NK-92 (cell line): ENCODE measurements around the gene MICALL1.

Experiments used
- DNase-seq: peaks from one replicate; lab custom pipeline; 2025; ENCODE audit not compliant: unreplicated experiment; lab: John Stamatoyannopoulos, UW

The MICALL1 gene

GRCh38 chr22:37905534-37906363 lies at the start of gene MICALL1:
TSS of gene MICALL1 (plus strand) at chr22:37906297. CDS start at chr22:37906423, 126 bp downstream.
- DNase-seq = no peak

- no peak for DNase-seq
These were observed 45.2 kb upstream of the MICALL1 start for GRCh38 chr22:37860796-37861421.

GRCh38 chr22:37862570-37863325 lies 43.3 kb upstream of the MICALL1 start:
- DNase-seq = no peak

GRCh38 chr22:37865510-37865909 lies 40.6 kb upstream of the MICALL1 start:
- no peak for DNase-seq

DNA sequence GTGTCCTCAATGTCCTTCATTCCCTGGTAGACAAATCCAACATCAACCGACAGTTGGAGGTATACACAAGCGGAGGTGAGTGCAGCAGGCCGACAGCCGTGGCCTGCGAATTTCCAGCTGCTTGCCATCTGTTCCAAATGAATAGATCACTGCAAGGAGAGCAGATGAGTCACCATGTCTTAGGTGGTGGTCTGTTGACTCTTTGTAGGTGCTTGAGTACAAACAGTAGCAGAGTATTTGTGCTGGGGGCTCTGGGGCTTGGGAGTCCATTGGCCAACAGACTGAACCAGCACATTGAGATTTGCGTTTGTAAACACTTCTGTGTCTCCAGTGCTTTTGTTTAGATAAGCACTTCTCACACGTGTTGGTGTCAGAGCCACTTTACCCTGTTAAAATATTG lies 35.8 kb upstream of the MICALL1 start:
- DNase-seq = no peak

GRCh38 chr22:37880668-37881440 lies 25.2 kb upstream of the MICALL1 start:
- DNase-seq = no peak

DNA sequence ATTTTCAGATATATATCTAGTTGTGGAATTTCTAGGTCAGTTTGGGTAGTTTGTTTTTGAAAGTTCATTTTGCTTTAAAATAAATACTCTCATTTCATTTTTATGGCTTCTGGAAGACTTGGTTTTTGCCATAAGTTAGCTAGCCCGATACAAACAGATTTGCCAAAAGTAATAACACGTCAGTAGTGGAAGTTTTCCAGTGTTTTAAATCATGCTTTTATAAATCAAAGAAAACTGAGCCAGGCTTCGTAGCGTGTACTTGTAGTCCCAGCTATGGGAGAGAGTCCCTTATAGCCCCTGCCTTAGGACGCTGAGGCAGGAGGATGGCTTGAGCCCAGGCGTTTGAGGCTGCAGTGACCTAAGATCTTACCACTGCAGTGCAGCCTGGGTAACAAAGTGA lies 21.7 kb upstream of the MICALL1 start:
- no peak for DNase-seq

GRCh38 chr22:37887584-37888378 lies 18.3 kb upstream of the MICALL1 start:
- DNase-seq = no peak

DNA sequence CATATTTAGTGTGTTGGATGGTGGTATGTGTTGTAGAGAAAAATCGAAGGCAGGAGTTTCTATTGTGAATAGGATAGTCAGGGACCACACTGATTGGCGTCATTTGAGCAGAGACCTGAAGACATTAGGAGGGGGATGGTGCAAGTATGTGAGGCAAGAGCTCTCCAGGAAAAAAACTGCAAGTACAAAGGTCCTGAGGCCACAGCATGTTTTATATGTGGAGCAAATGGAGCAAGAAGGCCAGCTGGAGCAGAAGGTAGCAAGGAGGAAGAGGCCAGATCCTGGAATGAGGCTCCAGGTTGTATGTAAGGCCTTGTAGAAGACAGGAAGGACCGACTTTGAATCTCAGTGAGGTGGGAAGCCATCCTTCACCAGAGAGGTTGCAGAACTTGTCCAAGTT lies 14.2 kb upstream of the MICALL1 start:
- no peak for DNase-seq

- no peak for DNase-seq
These were observed 13.3 kb upstream of the MICALL1 start for GRCh38 chr22:37892566-37893335.

DNA sequence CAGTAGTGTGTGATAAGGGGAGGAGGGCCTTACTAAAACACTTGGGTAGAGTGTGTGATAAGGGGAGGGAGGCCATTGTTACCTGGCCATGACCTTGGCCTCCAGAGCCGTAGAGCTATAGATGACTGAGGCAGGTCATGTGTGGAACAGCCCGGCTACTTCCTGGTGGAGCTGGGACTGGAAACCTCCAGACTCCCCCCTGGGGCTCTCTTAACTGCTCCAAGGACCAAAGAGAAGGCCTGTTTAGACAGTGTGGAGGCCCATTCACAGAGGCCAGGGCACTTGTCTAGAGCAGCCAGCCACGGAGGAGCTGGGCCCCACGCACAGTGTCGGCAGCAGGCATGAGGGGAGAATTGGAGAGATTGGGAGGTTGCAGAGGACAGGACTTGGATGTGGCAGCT lies 12.5 kb upstream of the MICALL1 start:
- DNase-seq = no peak

DNA sequence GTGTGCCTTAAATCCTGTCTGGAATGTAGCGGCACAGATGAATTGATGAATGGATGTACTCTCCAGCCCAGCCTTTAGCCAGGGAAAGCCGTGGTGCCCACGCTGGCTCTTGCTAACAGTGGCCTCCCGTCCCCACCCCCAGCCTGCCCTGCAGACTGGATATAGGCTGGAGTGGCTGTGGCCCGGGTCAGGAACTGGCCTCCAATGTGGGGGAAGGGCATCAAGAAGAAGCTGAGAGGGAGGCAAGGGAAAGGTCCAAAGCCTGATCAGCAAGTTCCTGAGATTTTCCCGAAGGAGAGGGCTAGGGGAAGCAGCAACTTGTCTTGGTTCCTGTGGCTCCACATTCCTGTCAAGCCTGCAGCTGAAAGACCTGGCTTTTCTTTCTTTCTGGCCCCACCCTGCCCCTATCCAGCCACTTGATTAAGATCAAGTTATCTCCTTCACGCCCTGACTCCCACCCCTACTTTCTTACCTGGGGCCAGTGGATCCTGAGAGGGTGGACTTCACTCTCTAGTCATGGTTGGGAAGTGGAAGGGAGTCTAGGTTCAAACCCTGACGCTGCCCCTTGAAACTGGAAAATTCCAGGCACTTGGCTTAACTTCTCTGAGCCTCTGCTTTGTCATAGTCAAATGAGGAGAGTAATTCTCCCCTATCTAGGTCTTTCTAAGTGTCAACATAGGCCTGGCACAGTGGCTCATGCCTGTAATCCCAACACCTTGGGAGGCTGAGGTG lies 11.0 kb upstream of the MICALL1 start:
- no peak for DNase-seq

GRCh38 chr22:37896181-37896592 lies 9.9 kb upstream of the MICALL1 start:
- no peak for DNase-seq

DNA sequence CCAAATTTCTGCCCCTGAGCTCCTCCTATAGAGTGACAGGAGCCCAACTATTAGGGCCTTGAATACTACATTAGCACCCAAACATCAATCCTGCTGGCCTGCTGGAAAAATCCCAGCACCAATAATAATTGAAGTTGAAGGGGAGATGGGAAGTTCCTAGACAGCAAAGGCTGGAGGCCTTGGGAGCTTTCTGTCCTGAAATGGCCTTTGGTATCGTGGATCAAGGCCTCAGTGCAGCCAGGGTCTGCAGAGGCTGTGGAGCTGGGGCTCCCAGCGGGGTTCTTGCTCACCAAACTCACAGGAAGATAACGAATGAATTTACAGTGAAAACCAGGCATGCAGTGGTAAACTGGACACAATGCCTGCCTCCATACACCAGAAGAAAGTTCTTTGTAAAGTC lies 9.2 kb upstream of the MICALL1 start:
- DNase-seq = no peak

DNA sequence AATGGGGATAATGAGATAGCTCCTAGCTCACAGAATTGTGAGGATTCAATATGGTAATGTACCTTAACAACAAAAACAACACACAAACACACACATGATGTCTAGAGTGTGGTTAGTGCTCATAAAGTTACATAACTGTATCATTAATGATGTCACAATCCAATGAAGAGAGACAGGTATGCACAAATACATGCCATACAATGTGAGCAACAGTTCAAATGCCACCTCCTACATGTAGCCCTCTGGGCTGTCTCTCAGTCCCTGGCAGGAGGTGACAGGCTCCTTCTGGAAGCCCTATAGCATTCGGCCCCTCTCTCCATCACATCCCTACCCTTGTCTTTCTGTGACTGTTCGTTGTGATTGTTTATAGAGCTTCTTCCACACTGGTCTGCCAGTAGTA lies 8.3 kb upstream of the MICALL1 start:
- no peak for DNase-seq

- no peak for DNase-seq
These were observed 7.5 kb upstream of the MICALL1 start for GRCh38 chr22:37898441-37899181.

DNA sequence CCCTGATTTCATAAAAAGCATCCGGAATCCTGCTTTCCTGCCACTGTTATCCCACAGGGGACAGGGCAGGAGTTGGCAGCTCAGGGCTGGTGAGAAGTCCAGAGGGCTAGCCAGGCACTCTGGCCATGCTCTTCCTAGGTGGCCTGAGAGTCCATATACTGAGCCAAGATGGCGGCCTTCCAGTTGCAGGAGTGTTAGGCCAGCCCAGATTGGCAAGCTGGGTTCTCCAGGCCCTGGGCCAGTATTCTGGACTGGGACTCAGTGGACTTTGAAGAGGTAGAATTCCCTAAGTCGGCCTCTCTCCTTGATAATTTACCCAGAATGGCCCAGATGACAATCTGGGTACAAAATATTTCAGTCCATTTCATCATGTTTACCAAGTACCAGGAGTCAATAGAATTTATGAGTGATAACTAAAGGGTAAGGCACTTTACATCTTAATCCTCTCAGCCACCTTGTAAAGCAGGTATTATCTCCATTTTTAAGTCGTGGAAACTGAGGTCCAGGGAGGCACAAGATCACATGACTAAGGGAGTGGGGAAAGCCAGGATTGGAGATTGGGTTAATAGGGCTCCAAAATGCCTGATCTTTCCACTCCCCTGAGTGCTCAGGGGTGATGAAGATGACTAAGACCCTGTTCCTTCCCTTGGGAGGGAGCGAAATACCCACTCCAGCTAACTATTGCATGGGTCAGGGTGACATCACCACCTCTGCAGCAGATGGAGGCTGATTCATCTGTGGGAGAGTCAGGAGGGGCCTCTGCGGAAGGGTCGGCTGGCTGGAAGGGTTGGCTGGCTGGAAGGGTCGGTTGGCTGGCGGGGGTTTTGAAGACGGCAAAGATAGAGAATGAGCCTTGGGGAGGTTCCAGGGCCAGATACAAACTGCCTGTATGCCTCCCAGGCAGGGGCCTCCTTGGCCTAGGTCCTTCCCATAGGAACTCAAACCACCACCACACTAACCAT lies 1.2 kb upstream of the MICALL1 start:
- DNase-seq = no peak
